Activated CD8-positive, alpha-beta memory T cell treated with anti-CD3 and anti-CD28 coated beads for 48 hours (primary cell): Measurements from ENCODE around the gene ATOX1.
"Not testable (repeated sequence)": the region's sequence is repeated elsewhere in the genome, so short reads cannot be mapped to it uniquely, and the experiment has no call there.

Experiments used
- DNase-seq, 3 experiments: peaks; one replicate each; pipeline ENCODE4 v3.0.0-alpha.2; 2020; ENCODE audit warnings: low read depth in 2 of 3, low spot score in 2 of 3

Gene ATOX1

GRCh38 chr5:151699071-151699901 is 59.1 kb downstream of the ATOX1 start:
- DNase-seq, result no peak

- DNase-seq, result not testable (repeated sequence)
These were observed 60.4 kb downstream of the ATOX1 start for GRCh38 chr5:151698081-151698480.

DNA sequence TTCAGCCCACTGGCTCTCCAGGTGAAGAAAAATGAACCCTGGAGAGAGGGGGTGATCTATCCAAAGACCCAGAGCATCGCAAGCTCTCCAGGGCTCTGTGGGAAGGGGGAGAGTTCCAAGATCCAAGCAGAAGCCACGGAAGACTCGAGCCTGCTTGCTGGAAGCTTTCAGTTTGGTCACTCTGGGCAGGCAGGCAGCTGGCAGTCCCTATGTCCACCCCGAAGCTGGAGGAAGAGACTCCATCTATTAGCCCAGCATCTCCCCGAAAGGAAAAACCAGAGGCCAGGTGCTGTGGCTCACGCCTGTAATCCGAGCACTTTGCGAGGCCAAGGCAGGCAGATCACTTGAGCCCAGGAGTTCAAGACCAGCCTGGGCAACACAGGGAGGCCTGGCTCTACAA is 61.0 kb downstream of the ATOX1 start:
- no peak for DNase-seq

DNA sequence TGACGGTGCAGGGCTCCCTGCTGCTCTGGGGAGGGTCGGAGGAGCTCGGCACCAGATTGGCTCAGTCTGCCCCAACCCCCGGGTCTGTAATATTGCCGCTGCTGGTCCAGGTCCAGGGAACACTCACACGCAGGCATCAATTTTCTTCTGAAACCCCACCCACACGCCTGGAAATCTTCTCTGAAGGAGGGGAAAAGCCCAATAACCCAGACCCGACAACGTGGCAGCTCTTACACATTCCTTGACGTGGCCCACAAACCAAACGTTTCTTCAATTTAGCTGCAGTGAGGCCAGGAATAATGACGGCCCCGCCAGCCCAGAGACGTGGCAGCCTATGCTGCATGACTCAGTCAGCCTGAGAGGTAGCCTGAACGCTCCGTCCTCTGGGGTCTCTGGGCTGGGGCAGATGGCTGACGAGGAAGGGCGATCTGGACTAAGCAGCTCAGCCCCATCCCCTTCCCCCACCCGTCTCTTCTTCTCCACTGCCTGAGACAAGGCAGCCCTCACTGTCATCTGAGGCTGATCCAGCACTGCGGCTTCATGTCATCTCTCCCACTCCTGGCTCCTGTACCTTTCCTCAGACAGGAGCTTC is 61.9 kb downstream of the ATOX1 start:
- DNase-seq, result no peak

GRCh38 chr5:151695464-151695863 is 63.0 kb downstream of the ATOX1 start:
- DNase-seq, result no peak

GRCh38 chr5:151694035-151694485 is 64.4 kb downstream of the ATOX1 start:
- DNase-seq, result no peak
